GM10266 (cell line): ENCODE results near the gene CCDC33.

Source experiments
- DNase-seq: peaks from one replicate; pipeline ENCODE4 v3.0.0; 2012; ENCODE audit errors: extremely low spot score
- TF ChIP-seq, protein P1 (sequence below): IDR thresholded peaks from 2 replicates; pipeline ENCODE4 v1.5.1; 2012; ENCODE audit warnings: mild to moderate bottlenecking, low read depth; ENCODE audit not compliant: control insufficient read depth, insufficient read depth; ENCODE audit errors: missing control alignments

CCDC33 gene

DNA sequence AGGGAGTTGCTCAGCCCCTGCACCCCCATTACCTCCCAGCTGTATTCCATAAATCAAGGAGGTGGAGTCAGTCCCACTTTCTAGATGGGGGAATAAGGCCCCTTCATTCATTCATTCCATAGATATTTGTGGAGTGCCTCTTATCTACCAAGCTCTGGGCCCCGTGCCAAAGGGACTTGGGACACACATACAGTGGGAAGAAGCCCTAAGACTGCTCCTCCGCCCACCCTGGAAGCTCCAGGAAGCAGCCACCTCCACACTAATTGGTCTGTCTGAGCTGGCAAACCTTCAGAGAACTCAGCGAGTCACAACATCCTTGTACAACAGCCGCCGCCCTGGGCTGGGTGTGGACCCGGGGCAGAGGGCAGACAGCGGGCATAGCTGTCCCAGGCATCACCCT is 40.0 kb upstream of the CCDC33 start:
- TF ChIP-seq, protein P1, sequence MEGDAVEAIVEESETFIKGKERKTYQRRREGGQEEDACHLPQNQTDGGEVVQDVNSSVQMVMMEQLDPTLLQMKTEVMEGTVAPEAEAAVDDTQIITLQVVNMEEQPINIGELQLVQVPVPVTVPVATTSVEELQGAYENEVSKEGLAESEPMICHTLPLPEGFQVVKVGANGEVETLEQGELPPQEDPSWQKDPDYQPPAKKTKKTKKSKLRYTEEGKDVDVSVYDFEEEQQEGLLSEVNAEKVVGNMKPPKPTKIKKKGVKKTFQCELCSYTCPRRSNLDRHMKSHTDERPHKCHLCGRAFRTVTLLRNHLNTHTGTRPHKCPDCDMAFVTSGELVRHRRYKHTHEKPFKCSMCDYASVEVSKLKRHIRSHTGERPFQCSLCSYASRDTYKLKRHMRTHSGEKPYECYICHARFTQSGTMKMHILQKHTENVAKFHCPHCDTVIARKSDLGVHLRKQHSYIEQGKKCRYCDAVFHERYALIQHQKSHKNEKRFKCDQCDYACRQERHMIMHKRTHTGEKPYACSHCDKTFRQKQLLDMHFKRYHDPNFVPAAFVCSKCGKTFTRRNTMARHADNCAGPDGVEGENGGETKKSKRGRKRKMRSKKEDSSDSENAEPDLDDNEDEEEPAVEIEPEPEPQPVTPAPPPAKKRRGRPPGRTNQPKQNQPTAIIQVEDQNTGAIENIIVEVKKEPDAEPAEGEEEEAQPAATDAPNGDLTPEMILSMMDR = no peak

DNA sequence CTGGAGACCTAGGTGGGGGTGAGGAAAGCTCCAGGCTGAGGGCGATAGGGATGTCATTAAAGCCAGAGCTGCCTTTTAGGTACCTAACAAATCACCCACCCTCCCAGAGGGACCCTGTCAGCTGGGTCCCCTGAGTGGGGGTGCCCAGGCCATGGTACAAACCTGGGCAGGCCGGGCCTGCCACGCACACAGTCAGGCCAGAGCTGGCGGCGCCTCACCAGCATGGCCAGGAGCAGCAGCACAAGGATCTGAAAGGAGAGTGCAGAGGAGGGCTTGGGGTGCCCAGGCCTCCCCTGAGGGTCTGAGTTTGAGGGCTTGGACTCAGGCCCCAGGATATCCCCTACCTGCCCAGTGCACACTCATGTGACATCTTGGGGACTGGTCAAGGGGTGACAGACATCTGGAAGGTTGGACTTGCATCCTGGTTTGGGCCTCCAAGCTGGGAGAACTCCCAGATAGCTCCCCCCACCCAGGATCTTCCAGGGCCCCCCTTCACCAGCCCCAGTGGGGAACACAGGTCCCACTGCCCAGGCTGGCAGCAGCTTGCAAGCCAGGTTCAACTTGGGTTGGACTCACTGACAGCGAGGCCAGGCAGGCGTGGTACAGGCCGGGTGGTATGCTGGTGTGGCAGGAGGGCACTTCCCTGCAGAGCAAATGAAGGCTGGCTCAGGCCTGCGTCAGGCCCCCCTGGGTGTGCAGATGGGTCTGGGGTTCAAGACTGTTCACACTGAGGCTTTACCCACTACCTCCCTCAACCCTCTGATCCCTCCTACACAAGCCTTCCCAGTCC is 38.8 kb upstream of the CCDC33 start:
- TF ChIP-seq, protein P1 = no peak
- DNase-seq = no peak

More for the DNA sequence above, 40.0 kb upstream of the CCDC33 start:
- DNase-seq = no peak

- TF ChIP-seq, protein P1 = no peak
- DNase-seq = no peak
These were observed 36.9 kb upstream of the CCDC33 start for GRCh38 chr15:74199297-74199652.

DNA sequence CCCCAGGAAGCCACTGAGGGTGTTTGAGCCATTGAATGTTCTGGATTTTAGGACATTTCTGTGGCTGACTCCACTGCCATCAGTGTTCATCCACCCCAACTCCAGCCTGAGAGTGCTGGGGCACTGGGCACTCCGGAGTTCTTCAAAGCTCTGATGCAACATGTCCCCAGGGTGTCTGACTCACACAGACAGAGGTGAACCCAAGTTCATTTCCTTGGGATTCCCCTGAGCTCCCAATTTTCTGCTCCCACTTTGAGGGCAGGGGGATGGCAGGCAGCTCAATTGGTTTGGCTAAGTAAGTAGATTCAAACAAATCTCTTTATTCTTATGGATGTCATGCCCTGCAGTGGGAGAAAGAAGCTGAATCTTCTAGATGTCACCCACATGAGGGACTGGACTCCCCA is 35.7 kb upstream of the CCDC33 start:
- no peak for DNase-seq
- TF ChIP-seq, protein P1 = no peak

- TF ChIP-seq, protein P1 = no peak
- no peak for DNase-seq
These were observed 35.2 kb upstream of the CCDC33 start for GRCh38 chr15:74200871-74201419.

- TF ChIP-seq, protein P1 = no peak
- no peak for DNase-seq
These were observed 34.3 kb upstream of the CCDC33 start for GRCh38 chr15:74201710-74202420.
